BLaER1 (cell line): ENCODE measurements around the gene ZNF366.

Experiments
- H3K27ac ChIP-seq: shearing (Covaris generic); formaldehyde crosslinking; 2 replicates; pipeline ENCODE4 v1.8.1; 2022
- H3K27me3 ChIP-seq: shearing (Covaris generic); formaldehyde crosslinking; 2 replicates; pipeline ENCODE4 v1.8.1; 2022
- H3K36me3 ChIP-seq: shearing (Covaris generic); formaldehyde crosslinking; 2 replicates; pipeline ENCODE4 v1.8.1; 2022
- H3K4me1 ChIP-seq: shearing (Covaris generic); formaldehyde crosslinking; 2 replicates; pipeline ENCODE4 v1.8.1; 2022
- H3K4me2 ChIP-seq: shearing (Covaris generic); formaldehyde crosslinking; 2 replicates; pipeline ENCODE4 v1.8.1; 2022
- H3K4me3 ChIP-seq: shearing (Covaris generic); formaldehyde crosslinking; 2 replicates; pipeline ENCODE4 v1.8.1; 2022
- H3K9ac ChIP-seq: shearing (Covaris generic); formaldehyde crosslinking; 2 replicates; pipeline ENCODE4 v1.8.1; 2022
- H3K9me3 ChIP-seq: shearing (Covaris generic); formaldehyde crosslinking; 2 replicates; pipeline ENCODE4 v1.8.1; 2022
- H4K20me1 ChIP-seq: shearing (Covaris generic); formaldehyde crosslinking; 2 replicates; pipeline ENCODE4 v1.8.1; 2022
- Cebpa-rat ChIP-seq: shearing (Covaris generic); IDR thresholded peaks from 2 replicates; pipeline ENCODE4 v1.8.1; 2022

ZNF366 gene

DNA sequence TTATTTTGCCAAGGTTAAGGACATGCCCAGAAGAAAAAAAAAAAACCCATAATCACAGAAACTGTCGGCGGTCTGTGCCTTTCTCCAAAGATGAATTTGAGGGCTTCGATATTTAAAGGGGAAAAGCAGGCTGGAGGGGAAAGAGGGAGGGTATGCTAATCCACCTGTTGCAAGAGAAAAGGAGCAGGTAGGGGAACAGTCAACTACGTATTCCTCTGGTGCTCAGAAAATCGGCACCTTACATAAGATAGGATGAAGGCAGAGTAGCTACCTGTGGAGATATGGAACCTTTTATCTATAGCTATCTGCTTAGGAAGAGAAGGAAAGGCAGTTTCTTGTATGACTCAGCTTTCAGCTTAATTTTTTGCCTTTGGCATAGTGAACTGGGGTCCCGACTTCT, 109.4 kb downstream of the ZNF366 start:
- H3K4me1 ChIP-seq = no peaks in the 10 kb centered on the region
- H3K27me3 ChIP-seq = no peaks in the 10 kb centered on the region
- peaks cover 32% of the 10 kb centered on the region for H3K9me3 ChIP-seq
- H4K20me1 ChIP-seq = no peaks in the 10 kb centered on the region
- H3K36me3 ChIP-seq = no peaks in the 10 kb centered on the region
- no peak overlapping the region for H3K4me3 ChIP-seq
- no peak overlapping the region for H3K9ac ChIP-seq
- H3K4me2 ChIP-seq = no peak overlapping the region
- no peak for TF ChIP-seq Cebpa-rat
- H3K27ac ChIP-seq = no peak overlapping the region

- H3K4me2 ChIP-seq = no peak overlapping the region
- H3K9me3 ChIP-seq = 0 out of 2 replicates have a peak, but pooled peaks cover under 1% of the 10 kb centered on the region
- no peak for TF ChIP-seq Cebpa-rat
- H3K36me3 ChIP-seq = no peaks in the 10 kb centered on the region
- H3K27ac ChIP-seq = no peak overlapping the region
- no peaks in the 10 kb centered on the region for H3K27me3 ChIP-seq
- H3K4me1 ChIP-seq = no peaks in the 10 kb centered on the region
- no peak overlapping the region for H3K9ac ChIP-seq
- no peak overlapping the region for H3K4me3 ChIP-seq
- H4K20me1 ChIP-seq = no peaks in the 10 kb centered on the region
Observed at GRCh38 chr5:72394688-72395087, 112.5 kb downstream of the ZNF366 start.

DNA sequence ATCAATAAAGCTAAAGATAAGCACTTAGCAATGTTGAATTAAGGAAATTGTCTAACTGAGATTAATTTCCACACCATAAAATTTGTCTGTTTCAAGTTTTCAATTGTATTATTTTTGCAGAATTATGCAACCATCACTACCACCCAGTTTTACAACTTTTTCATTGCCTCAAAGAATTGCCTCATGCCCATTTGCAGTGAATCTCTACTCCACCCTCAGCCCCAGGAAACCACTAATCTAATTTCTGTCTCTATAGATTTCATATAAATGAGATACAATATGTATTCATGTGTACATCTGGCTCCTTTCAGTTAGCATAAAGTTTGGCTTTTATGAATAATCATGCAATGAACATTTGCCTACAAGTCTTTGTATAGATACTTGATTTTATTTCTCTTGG, 114.2 kb downstream of the ZNF366 start:
- TF ChIP-seq Cebpa-rat = no peak
- no peak overlapping the region for H3K27ac ChIP-seq
- no peak overlapping the region for H3K9ac ChIP-seq
- H3K9me3 ChIP-seq = no peaks in the 10 kb centered on the region
- H4K20me1 ChIP-seq = no peaks in the 10 kb centered on the region
- no peak overlapping the region for H3K4me3 ChIP-seq
- no peaks in the 10 kb centered on the region for H3K36me3 ChIP-seq
- no peaks in the 10 kb centered on the region for H3K27me3 ChIP-seq
- H3K4me1 ChIP-seq = no peaks in the 10 kb centered on the region
- H3K4me2 ChIP-seq = no peak overlapping the region
